Stimulated activated CD4-positive, alpha-beta T cell treated with anti-CD3 and anti-CD28 coated beads, Interleukin-4, amount 100 ng/mL, for 4 hours (primary cell): ENCODE measurements around the gene RNF6.
A peak's percentile ranks its signal among the peaks of the same experiment; 100 is the strongest.
"Not testable (repeated sequence)": the region's sequence is repeated elsewhere in the genome, so short reads cannot be mapped to it uniquely, and the experiment has no call there.

Source experiments
- DNase-seq, 2 experiments: peaks; one replicate each; pipeline ENCODE4 v3.0.0-alpha.2; 2020

Gene RNF6

DNA sequence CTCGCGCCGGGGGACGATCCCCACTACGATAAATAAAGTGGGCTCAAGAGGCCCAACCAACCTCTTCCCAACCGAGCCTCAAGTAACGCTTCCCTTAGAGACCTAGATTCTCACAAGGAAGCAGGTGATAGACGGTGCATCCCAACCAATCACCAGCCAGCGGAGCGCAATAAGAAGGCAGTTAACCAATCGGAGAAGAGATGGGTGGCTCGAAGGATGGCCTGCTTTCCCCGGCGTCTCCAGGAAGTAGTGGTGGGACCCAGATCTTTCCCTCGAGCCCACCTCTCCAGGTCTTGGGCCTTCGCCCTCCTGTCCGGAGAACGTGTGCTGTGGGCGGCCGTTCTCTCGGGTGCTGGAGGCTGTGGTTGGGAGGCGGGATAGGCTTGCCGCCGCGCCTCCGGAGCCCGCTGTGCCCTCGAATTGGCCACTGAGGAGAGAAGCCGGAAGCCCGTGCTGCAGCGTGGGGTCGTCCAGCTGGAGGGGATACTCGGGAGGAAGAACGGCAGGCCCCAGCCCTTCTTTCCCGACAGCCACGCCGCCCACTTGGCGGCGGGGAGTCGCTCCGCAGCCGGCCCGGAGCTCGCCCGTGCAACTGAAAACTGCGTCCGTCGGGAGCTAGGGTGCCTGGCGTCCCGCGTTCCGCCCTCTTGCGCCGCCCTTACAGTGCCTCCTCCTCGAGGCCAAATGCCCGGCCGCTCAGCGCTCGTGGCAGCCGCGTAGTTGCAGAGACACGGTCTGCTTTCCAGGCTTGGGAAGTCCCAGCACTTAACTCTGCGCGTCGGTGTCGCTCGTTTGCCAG is at the start of gene RNF6:
Gene RNF6, minus strand, starts transcription at position 594 of the 799 bp plus-strand sequence. CDS start 2,665 bp downstream, outside the sequence.
- DNase-seq, result peak; percentile 78 to 86

- no peak for DNase-seq
These were observed 48.6 kb upstream of the RNF6 start for GRCh38 chr13:26270707-26271106.

GRCh38 chr13:26266311-26266710 is 44.2 kb upstream of the RNF6 start:
- DNase-seq, result no peak

DNA sequence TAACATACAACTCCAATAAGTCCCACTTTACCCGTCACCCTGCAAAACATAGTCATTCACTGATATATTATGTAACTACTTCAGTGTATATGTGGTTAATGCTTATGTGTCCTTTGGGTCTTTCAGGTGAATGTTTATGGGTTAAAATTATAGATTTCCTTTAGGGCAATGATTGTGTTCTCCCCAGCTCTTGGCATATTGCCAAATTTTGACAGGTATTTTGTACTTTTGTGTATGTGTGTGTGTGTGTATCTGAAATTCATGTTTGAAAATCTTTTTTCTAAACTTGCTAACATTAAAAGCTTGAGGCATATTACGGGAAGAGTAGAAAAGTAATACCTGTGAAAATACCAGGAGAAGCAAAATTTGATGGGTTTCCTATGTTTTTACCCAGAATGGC is 40.0 kb upstream of the RNF6 start:
- DNase-seq, result no peak

- DNase-seq, result no peak
These were observed 37.5 kb upstream of the RNF6 start for GRCh38 chr13:26259634-26260033.

DNA sequence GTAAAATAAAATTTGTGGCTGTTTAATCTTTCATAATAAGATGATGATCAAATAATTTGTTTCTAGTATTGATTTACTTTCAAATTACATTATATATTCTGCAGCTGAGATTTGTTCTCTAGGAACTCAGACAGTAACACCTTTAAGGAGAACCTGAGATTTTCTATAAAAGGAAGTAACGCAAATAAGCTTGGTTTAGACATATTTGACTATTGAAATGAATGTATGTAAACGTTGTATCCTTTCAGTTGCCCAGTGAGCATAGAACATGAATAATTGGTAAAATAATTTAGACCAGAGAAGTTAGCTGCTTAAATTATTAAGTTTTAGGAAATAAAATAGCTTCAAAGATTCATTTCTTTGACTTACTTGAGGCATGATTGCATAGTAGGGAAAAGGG is 34.9 kb upstream of the RNF6 start:
- DNase-seq, result no peak

DNA sequence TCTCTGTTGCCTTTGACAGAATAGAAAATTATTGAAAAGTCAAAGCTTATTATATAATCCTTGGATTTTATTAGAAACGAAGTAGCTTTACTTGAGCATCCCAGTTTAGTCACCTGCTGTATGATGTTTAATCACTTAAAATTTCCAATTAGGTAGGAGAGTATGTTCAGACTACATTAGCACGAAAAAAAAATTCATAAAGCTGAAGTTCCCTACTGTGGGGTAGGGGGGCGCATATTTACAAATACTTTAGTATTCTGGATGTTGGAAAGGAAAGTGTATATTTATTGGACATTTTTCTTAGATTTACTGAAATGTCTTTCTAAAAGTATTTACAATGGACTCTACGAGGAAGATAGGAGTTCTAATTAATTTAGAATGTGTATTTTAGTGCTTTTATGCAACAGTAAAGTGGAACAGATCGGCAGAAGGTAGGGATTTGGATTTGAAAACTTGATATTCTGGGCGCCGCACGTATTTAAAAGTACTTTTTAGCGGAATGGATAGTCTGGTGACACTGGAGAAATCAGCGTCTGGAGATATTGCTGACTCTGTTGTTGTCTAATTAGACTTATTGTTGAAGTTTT is 33.7 kb upstream of the RNF6 start:
- DNase-seq, result no peak

- DNase-seq, result no peak
These were observed 33.0 kb upstream of the RNF6 start for GRCh38 chr13:26255115-26255514.

DNA sequence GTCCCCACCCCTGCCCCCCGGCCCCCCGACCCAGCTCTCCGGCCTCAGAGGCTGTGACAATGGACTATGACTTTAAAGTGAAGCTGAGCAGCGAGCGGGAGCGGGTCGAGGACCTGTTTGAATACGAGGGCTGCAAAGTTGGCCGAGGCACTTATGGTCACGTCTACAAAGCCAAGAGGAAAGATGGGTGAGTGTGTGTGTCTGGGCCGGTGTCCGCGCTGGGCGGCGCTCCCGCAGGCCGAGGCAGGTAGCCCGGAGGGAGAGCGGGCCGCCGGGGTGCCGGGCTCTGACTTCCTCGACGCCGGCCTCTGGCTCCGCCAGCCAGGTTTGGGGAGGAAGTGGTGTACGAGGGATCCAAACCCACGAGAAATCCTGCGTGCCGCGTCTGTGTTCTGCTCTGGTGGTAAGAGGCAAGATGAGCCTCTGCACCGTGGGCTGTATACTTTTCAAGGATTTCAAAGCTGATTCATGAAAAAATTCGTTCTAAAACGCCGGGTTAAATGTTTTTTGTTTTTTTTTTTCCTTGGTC is 32.5 kb upstream of the RNF6 start:
- peak; percentile 38 to 40 for DNase-seq

DNA sequence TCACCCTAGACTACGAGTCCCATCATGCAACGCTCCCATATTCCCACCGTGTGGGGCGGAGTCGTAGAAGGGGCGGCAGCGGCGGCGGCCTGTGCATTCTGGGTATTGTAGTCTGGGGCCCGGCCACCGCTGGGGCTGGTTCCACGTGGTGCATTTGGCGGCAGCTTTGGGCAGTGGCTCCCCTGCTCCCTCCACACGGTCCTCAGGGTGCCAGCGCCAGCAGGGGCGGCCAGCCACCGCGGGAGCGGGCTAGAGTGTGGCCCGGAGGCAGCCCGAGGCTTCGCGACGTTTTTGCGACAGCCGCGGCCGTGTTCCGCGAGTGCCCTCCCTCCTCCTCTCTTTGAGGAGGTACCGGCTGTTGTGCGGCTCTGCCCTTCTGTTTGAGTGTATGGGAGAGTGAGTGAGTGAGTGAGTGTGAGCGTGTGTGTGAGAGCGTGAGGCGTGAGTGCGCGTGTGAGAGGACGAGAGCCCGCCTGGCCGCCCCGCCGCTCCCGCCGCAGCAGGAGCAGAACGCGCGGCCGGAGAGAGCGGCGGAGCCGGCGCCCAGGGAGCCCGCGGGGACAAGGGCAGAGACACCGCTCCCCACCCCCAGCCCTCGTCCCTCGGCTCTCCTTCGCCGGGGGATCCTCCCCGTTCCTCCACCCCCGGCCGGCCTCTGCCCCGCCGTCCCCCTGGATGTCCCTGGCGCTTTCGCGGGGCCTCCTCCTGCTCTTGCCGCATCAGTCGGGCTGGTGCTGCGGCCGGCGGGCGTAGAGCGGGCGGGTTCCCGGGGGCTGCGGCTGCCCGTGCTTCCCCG is 31.9 kb upstream of the RNF6 start, which contains the start of gene CDK8:
Gene CDK8, plus strand, starts transcription at position 343 of the 796 bp plus-strand sequence. CDS start 513 bp downstream, outside the sequence.
- DNase-seq, result peak; percentile 84 to 85

GRCh38 chr13:26253262-26253786 is 31.2 kb upstream of the RNF6 start:
- DNase-seq, result no peak

GRCh38 chr13:26252006-26252405 is 29.9 kb upstream of the RNF6 start:
- not testable (repeated sequence) for DNase-seq

DNA sequence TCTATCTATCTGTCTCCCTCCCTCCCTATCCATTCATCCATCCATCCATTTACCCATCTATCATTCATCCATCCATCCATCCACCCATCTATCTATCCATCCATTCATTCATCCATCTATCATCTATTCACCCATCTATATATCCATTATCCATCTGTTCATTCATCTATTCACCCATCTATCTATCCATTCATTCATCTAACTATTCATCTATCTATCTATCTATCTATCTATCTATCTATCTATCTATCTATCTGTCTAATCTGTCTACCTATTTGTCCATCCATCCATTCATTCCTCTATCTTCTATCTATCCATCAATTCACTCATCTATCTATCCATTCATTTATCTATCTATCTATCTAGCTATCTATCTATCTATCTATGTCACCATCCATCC is 27.4 kb upstream of the RNF6 start:
- DNase-seq, result no peak

DNA sequence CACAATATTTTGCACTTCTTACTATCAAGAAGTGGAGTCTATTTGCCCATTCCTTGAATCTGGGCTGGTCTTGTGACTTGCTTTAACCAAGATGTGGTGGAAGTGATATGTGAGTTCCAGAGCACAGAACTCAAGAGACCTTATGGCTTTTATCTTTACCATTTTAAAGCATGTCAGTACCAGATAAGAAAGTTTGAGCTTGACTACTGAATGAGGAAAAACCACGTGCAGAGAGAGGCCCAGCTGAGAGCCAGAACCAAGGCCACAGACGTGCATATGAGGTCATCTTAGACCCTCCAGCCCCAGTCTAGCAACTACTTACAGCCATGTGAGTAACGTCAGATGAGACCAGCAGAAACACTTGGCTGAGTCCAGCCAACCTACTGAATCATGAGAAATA is 25.5 kb upstream of the RNF6 start:
- DNase-seq, result no peak

- no peak for DNase-seq
These were observed 24.9 kb upstream of the RNF6 start for GRCh38 chr13:26247011-26247410.

DNA sequence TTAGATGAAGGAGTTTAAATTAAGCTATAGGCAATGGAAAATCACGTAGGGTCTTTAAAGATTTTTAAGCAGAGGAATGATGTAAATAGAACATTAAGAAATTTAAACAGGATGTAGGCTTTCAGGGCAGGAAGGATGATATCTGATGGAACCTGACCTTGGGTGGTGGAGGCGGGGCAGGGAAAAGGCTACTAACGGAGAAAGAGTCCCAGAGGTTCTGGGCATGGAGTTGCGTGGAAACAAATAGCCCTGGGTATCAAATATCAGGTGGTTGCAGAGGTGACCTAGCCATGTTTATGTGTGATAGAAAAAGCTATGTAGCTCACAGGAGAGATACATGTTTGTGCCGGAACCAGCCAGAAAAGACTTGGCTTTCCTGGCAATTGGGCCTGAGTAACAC is 24.0 kb upstream of the RNF6 start:
- DNase-seq, result no peak

DNA sequence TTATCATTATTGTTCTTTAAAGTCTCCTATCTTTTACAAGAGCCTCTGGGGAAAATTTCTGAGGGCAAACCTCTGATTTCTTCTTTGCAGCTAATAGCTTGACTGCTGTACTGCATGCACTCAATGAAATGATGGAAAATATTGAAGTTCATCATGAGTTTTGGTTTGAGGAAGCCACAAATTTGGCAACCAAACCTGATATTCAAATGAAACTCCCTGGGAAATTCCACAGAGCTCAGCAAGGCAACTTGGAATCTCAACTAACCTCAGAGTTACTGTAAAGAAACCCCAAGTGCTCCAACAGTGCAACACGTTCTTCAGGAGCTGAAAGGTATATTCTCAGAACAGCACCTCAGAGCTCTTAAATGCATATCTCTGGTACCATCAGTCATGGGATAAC is 14.2 kb upstream of the RNF6 start:
- no peak for DNase-seq

DNA sequence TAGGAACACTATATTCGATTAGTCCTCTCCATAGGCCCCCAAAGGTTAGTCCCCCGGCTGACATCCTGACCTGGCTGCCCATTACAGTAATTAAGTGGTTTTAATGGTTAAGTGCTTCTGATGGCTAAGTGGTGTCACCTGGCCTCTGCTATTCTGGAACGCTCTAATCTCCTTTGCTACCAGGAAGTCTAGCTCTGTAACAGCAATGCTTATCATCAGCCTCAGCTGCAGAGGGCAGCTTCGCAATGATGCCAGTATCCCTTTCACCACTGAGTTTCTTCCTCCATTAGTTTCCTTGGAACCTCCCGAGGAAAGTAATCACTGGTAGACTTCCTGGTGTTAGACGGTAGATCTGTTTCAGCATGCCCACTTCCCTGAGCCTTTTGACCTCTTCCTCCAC is 8.6 kb upstream of the RNF6 start:
- no peak for DNase-seq

DNA sequence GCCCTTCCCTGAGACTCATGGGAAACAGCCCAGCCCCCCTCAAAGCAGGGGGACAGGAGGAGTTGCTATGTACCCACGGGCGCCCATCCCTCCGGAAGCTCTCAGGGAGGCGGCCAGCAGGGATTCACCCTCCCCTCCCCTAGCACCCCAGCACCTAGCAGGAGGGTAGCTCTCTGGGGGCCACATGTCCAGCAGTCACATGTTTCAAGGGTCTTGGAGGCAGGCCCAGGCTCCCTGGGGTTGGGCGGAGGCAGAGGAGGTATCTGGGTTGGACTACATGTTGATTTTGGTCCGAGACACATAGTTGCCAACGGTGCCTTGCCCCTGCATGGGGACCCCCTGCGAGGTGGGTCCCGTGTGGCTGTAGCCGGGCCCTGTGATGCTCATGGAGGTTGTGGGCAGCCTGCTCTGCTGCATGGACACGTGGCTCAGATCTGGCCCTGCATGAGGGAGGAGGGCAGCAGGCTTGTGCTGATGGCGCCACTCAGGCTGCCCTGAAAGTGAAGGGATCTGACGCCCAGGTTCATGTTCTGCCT is 7.0 kb upstream of the RNF6 start:
- no peak for DNase-seq

DNA sequence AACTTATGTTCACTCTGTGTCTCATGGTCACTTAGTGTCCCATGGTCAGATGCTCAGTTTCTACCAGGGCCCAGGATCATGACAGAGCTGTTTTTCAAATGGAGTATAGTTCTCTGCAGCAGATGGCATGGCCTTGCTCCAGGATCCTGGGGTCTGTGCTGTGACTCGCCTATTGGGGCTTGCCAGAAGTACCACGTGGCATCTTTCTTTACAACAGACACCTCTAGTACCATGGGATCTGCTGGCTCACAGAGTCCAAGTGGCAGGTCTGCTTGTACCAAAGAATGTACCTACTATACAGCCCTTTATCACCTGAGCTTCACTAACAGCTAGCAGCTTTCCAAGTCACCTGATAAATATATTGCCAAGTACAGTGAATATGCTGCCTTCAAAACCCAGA is 6.0 kb upstream of the RNF6 start:
- no peak for DNase-seq

DNA sequence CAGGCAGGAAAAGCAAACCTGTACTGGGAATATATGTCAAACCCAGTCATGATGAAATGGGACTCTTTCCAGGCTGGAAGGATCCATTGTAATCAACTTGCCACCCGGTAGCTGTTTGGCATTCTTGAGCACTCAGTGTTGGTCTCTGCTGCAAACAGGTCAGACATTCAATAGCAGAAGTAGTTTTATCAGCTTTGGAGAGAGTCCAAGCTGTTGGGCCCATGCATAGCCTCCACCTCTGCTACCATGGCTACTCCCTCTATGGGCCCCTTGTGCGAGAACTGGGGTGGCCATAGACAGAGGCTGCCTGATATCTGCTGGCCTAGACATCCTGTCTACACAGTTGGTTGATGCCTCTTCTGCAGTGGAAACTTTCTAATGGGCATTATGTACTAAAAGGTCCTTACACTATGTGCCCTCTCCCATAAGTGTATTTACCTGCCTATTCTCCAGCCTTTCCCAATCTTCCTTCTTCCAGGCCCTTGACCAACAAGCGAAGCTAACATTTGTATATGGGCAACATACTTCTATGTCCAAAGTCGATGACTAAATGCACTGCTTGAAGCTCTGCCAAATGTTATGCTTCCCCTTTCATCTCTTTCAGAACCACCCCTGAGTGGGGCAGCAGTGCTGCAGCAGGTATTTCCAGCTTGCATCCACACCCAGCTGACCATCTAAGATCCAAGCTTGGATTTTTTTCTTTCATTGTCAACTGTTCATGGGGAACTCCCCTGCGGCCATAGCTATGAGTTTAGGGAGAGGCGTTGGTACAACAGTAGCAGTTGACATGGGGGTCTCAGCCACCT is 5.3 kb upstream of the RNF6 start:
- DNase-seq, result no peak
